ENCODE measurements around the gene LRRC25. TPM values are rescaled to one million over a fixed set of nuclear protein-coding genes. Genes with fewer than 3 reads are reported as not detected.

Gene LRRC25
- total RNA-seq, 1 donor from 2014 or later = 2.5 TPM

DNA sequence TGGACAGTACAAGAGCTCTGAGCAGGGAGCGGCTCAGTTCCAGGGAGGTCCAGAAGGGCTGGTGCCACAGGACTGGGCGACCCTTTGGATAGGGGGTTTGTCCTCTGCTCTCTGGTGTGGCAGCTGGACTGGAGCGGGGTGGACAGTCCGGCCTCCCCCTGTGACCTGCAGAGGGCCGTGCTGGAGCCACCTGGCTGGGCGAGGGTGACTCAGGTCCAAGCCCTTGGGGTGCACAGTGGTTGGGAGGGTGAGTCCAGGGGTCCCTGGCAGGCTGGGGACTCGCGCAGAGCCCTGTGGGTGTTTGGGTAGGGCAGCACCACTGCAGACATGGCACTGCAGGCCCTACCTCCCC lies 29.0 kb upstream of the LRRC25 start:
- DNase-seq (ENCODE audit: low spot score) = no peak
- intact Hi-C loops (cut with DNase I) = no loop called here

DNA sequence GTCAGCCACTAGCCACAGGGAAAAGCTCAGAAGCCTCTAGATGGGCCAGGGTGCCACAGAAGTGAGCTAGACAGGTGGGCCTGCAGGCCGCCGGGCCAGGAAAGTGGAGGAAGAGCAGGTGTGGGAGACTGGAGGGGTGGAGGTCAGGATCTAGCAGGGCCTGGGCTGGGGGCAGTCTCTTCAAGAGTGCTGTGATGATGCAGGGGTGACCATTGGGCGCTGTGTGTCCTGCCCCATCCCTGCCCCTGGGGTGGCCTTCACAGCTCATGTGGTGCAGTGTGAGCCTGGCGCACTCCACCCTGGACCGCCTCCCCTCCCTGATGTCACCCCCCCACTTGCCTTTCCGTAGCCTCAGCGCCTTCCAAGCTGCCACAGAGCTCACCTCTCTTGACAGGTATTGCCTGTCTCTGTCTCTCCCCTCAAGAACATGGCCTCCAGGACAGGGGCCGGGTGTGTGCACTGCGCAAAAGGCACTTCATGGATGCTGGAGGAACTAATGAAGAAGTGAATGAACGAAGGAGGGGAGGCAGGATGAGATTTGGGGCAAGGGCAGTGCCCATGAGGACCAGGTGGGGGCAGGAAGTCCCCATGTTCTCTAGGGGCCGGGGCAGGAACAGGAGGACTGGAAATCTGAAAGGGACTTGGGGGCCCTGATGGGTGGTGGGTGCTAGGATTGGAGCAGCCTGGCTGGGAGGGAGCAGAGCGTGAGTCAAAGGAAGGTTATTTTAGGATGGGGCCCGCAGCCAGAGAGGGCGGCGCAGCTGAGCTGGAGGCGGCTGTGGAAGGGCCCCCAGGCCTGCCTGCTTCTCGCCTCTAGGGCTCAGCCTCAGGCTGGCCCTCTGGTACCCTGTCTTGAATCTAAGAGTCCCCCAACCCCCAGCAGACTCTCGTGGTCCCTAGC lies 28.3 kb upstream of the LRRC25 start:
- intact Hi-C loops (cut with DNase I) = no loop called here
- peak; percentile 85 for DNase-seq (ENCODE audit: low spot score)

DNA sequence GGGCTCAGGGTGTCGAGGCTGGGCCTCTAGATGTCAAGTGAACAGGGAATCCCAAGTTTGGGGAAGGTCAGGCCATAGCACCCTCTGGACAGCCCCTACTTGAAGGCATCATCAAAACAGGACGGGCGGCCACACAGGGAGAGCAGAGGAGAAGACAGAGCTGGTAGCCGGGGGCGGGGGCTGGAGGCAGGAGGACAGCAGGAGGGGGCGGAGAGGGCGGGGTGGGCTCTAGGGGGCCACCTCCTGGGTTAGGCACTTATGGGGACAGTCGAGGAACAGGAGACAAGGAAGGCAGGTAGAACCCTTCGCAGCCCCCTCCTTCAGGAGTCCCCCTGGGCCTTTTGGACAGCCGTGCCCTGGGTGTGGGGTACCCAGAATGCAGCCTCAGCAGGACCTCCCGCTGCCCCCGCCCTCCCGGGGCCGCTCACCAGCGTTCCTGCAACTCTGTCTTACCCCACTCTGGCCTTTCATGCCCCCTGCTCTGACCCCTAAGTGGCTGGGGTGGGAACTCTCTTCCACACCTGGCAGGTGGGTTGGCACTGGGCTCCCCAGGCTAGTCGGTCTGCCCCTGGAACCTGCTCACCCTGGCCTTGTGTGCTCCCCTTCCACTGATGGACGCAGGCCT lies 27.6 kb upstream of the LRRC25 start:
- no peak for DNase-seq (ENCODE audit: low spot score)
- intact Hi-C loops (cut with DNase I) = no loop called here

DNA sequence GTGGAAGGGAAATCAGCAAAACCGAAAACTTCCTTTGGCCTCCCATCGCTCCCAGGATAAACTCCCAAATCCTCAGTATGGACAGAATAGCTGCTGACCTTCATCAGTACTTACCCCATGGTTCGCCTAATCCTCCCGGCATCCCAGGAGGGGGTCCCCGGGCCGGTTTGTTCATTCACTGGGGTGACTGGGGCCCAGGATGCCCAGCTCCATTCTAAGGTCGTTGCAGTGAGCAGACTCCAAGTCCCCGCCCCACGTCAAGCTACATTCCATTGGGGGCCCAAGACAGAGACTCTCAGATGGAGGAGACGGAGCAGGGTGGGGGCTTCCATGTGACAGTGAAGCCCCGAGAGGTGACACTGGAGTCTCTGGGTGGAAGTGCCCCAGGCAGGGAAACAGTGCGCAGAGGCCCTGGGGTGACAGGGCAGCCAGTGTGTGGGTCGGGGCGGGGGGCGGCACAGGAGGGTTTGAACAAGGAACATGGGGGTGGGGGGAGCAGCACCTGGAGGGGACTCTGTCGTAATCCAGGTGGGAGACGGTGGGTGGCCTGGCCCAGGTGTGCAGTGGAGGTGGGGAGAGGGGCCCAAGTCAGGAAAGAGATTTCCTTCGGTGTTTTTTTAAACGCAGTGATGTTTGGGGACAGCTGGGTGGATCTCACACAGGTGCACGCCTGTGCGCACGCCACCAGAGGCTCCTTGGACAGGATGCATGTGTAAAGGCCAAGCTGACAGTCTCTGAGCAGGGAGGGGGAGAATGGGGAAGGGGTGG lies 26.9 kb upstream of the LRRC25 start:
- no peak for DNase-seq (ENCODE audit: low spot score)
- intact Hi-C loops (cut with DNase I) = no loop called here

DNA sequence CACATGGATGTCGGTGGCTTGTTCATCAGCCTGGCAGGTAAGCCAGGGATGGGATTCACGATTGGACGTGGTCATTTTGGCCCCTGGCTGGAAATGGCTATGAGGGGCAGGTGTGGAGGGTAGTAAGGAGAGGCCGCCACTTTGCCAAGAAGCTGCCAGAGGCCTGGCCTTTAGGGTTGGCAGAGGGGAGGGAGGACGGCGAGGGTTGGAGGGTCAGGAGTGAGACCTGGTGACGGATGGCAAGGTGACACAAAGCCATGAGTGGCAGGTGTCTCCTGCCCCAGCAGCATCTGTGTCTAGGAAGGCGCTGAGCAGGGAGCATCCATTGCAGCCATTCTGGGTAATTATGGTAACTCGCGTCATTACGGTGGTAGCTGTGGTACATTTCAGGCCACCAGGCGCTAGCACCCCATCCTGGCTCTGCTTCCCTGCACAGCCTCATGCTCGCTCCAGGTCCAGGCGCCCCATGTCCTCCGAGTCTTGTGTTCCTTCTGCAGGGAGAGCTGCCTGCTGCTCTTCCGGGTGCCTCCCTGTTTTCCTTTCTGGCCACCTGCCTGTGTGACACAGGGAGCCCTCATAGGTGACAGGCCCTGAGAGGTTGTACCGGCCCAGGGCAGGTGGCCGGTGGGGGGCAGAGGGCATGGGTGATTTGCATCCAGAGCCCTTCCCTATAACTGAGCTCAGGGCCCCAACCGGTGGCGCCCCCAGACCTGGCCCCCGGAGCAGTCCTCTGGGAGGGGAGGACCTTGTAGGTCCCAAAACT lies 26.0 kb upstream of the LRRC25 start:
- no peak for DNase-seq (ENCODE audit: low spot score)
- intact Hi-C loops (cut with DNase I) = no loop called here

DNA sequence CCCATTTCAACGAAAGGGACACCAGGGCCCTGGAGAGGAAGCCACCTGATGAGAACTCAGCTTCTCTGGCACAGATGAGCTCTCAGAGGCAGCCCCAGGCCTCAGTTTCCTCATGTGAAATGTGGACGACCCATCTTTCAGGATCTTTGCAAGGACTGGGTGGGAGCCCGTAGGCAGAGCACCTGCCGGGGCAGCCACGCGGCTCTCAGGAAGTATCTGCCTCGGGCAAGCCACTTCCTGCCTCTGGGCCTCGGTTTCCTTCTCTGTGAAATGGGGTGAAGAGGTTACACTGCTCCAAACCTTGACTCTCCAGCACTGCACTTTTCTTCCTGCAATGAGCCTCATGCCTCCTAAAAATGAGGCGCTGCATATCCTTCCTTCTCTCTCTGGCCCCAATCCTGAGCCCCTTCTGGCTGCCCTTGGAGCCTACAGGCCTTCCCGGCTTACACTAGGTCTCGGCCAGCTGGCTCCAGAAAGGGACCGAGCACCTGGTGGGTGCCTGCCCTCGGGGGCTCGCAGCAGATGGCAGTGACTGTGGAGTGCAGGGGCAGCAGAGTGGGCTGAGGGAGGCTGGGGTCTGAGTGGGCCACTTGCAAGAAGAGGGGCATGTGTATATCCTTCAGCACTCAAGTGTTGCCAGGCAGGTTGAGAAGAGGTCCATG lies 25.2 kb upstream of the LRRC25 start:
- DNase-seq (ENCODE audit: low spot score) = no peak

DNA sequence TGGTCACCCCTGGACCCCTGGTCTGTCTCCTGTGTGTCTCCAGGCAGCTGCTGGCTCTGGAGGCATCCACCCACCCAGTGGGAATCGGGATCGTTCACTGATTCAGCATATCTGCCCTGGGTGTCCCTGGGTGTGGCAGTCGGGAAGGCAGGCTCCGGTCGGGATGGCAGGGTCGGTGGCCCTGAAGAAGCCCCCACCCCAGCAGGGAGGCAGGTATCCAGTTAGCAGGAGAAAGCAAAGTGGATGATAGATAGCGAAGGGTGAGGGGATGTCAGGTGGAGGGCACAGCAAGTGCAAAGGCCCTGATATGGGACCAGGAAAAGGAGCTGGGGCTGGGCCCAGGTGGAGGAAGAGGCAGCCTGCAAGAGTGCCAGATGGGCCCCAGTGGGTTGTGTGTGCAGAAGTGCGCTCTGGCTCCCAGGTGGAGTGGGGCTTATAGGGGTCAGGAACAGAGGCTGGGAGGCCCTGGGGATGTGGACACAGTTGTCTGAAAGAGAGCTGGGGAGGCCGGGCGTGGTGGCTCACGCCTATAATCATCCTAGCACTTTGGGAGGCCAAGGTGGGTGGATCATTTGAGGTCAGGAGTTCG lies 24.0 kb upstream of the LRRC25 start:
- DNase-seq (ENCODE audit: low spot score) = no peak
- intact Hi-C loops (cut with DNase I) = no loop called here

More for the DNA sequence above, 25.2 kb upstream of the LRRC25 start:
- intact Hi-C loops (cut with DNase I) = no loop called here

DNA sequence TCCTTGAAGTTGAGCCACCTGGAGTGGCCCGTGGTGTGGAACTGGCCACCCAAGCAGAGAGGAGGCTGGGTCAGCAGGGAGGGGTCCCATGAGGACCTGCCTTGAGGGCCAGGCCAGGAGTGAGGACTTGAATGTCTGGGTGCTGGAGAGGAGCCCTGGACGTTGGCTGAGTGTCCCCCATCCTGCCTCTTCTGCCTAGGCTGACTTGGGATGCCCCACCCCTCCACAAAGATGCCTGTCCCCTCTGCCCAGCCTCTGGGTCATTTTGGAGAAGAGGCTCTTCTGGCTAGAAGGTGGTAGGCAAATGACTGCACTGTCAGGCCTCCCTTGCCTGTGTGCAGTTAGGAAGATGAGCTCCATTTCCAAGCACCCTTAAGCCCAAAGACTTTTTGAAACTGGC lies 23.5 kb upstream of the LRRC25 start:
- DNase-seq (ENCODE audit: low spot score) = no peak
- intact Hi-C loops (cut with DNase I) = no loop called here

DNA sequence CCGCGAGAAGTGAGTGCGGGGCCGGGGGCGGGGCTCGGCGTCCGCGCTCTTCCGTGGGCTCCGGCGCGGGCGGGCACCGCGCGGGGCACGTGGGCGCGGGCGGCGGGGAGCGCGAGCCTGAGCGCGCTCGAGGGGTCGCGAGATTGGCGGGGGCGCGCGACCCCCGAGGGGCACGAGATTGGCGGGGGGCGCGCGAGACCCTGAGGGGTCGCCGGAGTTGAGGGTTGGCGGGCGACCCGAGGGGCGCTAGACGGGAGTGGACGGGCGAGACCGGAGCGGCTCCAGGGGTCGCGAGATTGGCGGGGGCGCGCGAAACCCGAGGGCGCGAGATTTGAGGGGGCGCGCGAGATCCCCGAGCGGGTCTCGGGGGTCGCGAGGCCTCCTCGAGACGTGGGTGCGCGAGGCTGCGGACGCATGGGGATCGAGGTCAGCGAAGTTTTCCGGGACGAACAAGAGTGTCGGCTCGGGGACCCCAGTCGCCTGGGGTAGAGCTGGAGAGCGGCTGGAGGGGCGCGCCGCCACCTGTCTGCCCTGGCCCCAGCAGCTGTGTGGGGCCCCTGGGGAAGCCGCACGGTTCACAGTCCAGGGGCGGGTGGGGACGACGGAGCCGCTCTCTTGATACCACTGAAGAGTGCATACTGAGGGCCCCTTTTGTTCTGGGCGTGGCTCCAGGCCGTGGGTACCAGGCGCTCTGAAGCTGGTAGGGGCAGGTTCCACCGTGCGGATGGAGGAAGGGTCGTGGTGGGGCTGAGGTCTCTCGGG lies 22.5 kb upstream of the LRRC25 start:
- intact Hi-C loops (cut with DNase I) = loop anchor here (5.0 to 10.0 kb wide), 3 partner anchors 43 to 215 kb away; partner anchors contain the start of gene RAB3A
- DNase-seq (ENCODE audit: low spot score) = no peak

DNA sequence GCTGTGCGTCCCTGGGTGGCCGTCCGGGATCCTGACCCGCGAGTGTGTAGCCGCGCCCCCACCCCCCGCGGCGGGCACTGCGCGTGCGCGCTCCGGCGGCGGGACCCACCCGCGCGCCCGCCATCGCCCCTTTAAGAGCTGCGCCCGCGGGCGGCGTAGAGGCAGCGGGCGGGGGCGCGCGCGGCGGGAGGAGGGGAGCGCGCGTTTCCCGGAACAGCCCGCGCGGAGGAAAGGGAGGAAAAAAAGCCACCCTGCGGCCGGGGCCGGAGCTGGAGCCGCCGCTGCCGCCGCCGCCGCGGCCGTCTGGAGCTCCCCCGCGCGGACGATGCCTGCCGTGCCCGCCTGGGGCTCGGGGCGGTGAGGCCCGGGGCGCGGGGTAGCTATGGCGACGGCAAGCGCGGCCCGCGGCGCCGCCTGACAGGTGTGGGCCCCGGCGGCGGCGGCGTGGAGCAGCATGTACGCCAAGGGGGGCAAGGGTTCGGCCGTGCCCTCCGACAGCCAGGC lies 21.8 kb upstream of the LRRC25 start, which contains the start of gene SSBP4:
Gene SSBP4 (plus strand): TSS at position 204 of the 504 bp plus-strand sequence. CDS start 251 bp downstream, at position 455.
- DNase-seq (ENCODE audit: low spot score) = no peak
- intact Hi-C loops (cut with DNase I) = loop anchor here (5.0 to 10.0 kb wide), 3 partner anchors 42 to 214 kb away; partner anchors contain the start of gene RAB3A

DNA sequence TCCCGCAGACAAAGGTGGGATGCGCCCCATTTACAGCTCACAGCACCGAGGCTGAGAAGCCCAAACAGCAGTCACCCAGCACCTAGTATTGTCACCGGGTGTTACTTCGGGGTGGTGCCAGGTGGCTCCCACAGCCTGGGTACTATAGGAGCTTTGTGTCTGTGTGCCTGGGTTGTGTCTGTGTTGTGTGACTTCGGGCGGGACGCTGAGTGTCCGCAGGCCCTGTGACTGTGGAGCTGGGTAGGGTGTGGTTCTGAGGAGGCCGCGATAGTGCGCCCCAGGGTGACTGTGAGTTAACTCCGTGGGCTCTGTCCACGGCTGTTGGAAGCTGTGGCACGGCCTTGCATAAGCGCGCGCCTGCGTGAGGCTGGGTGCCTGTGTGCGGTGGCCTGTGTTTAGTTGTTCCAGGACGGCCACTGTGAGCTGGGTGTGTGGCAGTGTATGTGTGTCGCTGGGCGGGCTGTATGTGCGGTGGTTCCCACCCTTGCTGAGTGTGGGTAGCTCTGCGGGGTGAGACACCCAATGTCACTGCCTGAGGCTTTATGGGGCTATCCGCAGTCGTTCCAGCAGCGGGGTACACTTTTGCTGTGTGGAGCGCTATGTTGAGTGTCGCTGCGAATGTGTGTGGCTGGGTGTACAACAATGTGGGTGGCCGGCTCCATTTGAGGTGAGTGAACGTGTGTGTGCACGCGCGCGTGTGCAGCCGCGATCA lies 21.2 kb upstream of the LRRC25 start:
- no peak for DNase-seq (ENCODE audit: low spot score)
- intact Hi-C loops (cut with DNase I) = loop anchor here (5.0 to 10.0 kb wide), 3 partner anchors 41 to 214 kb away; partner anchors contain the start of gene RAB3A

DNA sequence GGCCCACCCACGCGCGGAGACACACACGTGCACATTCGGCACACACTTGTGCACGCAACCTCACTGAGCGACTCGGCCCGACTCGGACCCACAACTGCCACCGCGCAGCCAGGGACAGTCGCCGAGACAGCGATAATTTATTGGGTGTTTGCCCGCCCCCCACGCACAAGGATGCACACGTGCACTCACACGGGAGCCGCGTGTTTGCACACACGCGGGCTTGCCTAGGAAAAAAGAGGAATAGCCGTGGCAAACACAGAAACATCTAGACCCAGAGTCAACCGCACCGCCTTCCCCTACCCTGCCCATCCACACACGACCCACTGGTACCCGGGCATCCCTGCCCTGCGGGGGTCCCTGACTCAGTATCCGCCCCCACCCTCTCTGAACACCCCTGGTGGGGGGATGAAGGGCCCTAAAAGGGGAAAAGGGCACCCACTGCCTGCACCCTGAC lies 20.6 kb upstream of the LRRC25 start:
- intact Hi-C loops (cut with DNase I) = loop anchor here (5.0 to 10.0 kb wide), 3 partner anchors 41 to 213 kb away; partner anchors contain the start of gene RAB3A

DNA sequence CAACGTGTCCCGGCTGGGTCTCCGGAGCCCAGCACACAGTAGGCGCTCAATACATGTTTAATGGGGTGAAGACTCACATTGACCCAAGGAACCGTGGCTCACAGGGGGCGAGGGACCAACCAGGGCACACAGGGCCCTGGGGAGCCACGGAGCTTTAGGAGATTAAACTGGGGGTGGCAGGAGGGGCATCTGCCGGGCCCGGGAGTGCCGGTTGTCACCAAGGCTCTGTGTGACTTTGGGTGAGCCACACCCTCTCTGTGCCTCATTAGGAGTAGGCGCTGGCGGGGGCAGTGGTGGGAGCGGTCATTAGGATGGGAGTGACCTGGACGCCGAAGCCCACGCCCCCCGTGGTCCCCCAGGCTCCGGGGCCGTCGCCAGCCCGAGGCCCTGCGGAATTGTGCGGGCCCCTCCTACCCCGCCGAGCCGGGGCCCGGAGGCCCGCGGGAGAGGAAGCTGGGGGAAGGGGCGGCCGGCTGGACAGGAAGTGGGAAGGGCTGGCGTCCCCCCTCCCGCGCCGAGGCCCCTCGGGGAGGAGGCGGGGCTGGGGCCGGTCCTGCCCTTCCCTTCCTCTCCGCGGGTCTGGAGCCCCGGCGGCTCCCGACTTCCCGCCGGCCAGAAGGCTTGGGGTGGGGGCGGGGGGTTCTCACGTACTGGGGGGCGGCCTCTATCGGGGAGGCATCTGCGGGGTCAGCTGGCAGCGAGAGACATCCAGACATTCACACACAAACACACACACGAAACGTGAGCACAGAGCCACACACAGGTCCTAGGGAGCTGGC lies 20.0 kb upstream of the LRRC25 start:
- DNase-seq (ENCODE audit: low spot score) = peak; percentile 92
- intact Hi-C loops (cut with DNase I) = loop anchor here (5.0 to 10.0 kb wide), 3 partner anchors 40 to 213 kb away; partner anchors contain the start of gene RAB3A

More for the DNA sequence above, 20.6 kb upstream of the LRRC25 start:
- no peak for DNase-seq (ENCODE audit: low spot score)

DNA sequence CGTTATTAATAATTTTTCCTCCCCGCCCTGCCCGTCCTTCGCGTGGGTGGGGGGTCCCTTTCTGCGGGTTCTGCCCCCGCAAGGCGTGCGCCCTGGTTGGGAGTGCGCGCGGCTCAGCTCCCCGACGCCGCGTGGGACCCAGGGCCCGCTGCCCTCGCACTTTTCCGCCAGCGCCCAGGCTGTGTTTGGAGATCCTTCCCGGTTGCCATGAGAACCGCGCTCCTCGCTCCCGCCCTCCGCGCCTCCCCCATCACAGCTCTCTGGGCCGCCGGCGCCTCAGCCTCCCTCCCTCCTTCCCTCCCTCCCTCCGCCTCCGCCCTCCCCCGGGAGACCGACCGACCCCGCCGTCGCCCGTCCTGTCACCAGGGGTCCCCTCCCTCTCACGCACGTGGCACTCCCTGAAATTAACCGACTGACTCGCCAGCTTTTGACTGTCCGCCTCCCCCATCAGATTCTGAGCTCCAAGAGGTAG lies 19.4 kb upstream of the LRRC25 start:
- intact Hi-C loops (cut with DNase I) = loop anchor here (5.0 to 10.0 kb wide), 3 partner anchors 40 to 212 kb away; partner anchors contain the start of gene RAB3A
- DNase-seq (ENCODE audit: low spot score) = peak; percentile 92

DNA sequence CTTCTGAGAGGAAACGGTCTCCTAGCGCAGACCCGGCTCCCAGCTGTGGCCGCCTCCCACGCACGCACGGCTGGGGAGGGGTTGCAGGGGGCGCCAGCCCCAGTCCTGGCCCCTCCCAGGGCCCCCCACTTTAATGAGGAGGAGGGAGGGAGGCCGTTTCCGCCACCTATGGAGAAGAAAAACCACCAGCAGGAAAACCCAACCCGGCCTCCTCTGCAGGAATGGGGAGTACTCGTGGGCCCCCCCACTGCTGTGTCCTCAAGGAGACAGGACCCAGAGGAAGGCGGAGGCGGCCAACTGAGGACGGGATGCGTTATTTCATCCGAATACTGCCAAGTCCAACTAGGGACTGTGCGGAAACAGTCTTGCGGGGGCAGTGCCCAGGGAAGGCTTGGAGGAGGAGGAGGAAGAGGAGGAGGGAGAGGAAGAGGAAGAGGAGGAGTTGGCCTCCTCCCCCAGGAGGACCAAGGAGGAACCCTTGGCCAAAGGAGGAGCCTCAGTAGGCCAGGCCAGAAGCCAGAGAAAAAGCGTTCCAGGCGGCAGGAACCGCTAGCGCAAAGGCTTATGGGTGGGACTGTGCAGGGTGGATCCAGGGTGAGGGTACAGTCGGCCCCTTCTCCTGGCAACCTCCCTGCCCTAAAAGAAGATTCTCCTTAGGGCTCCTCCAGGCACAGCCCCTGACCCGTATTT lies 17.9 kb upstream of the LRRC25 start:
- peak; percentile 92 for DNase-seq (ENCODE audit: low spot score)
- intact Hi-C loops (cut with DNase I) = loop anchor here (5.0 to 10.0 kb wide), 3 partner anchors 38 to 211 kb away; partner anchors contain the start of gene RAB3A

Data from cardiac septum (tissue), 1 donor.